SW480 (cell line): ENCODE measurements around the gene ACP7.
A peak's percentile ranks its signal among the peaks of the same experiment; 100 is the strongest.

Source experiments
- DNase-seq: peaks from one replicate; pipeline ENCODE4 v3.0.0-alpha.2; 2016; ENCODE audit warnings: low spot score

The ACP7 gene

GRCh38 chr19:39150235-39150634, 66.1 kb downstream of the ACP7 start:
- DNase-seq = no peak

- DNase-seq = no peak
Observed at GRCh38 chr19:39150807-39151600, 66.8 kb downstream of the ACP7 start.

- no peak for DNase-seq
Observed at GRCh38 chr19:39152066-39152465, 67.9 kb downstream of the ACP7 start.

GRCh38 chr19:39154100-39154628, 70.0 kb downstream of the ACP7 start:
- no peak for DNase-seq

GRCh38 chr19:39154629-39155100, 70.5 kb downstream of the ACP7 start:
- no peak for DNase-seq

- DNase-seq = no peak
Observed at GRCh38 chr19:39155114-39155700, 71.0 kb downstream of the ACP7 start.

GRCh38 chr19:39155741-39156140, 71.6 kb downstream of the ACP7 start:
- no peak for DNase-seq

GRCh38 chr19:39156326-39157230, 72.4 kb downstream of the ACP7 start:
- peak; percentile 34 for DNase-seq

- DNase-seq = no peak
Observed at GRCh38 chr19:39157275-39157996, 73.3 kb downstream of the ACP7 start.

GRCh38 chr19:39157997-39158389, 73.8 kb downstream of the ACP7 start:
- no peak for DNase-seq

GRCh38 chr19:39158646-39159260, 74.6 kb downstream of the ACP7 start:
- DNase-seq = no peak

- DNase-seq = no peak
Observed at GRCh38 chr19:39160523-39160861, 76.3 kb downstream of the ACP7 start.
